Stomach (tissue), 4 donors: ENCODE data around the gene LCA5L.

Experiments used
- CTCF ChIP-seq, 7 experiments: fragments of 450-650 bp in 4 of 7; fragments of 200-600 bp in 3 of 7; sonication (generic) in 3 of 7; IDR thresholded peaks; one replicate each; pipeline ENCODE4 v1.5.1; 2016 to 2019; ENCODE audit warnings: antibody characterized with exemption in 7 of 7, control low read depth in 2 of 7, mild to moderate bottlenecking in 1 of 7
- EP300 ChIP-seq: sonication (generic); formaldehyde crosslinking; IDR thresholded peaks from one replicate; pipeline ENCODE4 v1.6.1; 2017; ENCODE audit warnings: antibody characterized with exemption
- POLR2A ChIP-seq, 4 donors: fragments of 450-650 bp; IDR thresholded peaks; one replicate each; pipeline ENCODE4 v1.6.1; 2016; ENCODE audit warnings: antibody characterized with exemption in 4 of 4, control low read depth in 2 of 4, mild to moderate bottlenecking in 1 of 4, moderate library complexity in 1 of 4
- POLR2AphosphoS5 ChIP-seq, 3 donors: sonication (generic); formaldehyde crosslinking; IDR thresholded peaks; one replicate each; pipeline ENCODE4 v1.6.1; 2016; ENCODE audit warnings: antibody characterized with exemption in 3 of 3

- TF ChIP-seq CTCF (IDR thresholded peaks at IDR 0.05) (no peak), POLR2AphosphoS5 (IDR thresholded peaks at IDR 0.05) (no peak), POLR2A (IDR thresholded peaks at IDR 0.05) (no peak), EP300 (no peak)
Measured at GRCh38 chr21:39454949-39455668, 9.5 kb upstream of the LCA5L start.
